ENCODE results near the gene KRT37. TPM values are rescaled to one million over a fixed set of nuclear protein-coding genes. Genes with fewer than 3 reads are reported as not detected.

The KRT37 gene
- total RNA-seq, 1 experiment from 2014 or later, result not detected

DNA sequence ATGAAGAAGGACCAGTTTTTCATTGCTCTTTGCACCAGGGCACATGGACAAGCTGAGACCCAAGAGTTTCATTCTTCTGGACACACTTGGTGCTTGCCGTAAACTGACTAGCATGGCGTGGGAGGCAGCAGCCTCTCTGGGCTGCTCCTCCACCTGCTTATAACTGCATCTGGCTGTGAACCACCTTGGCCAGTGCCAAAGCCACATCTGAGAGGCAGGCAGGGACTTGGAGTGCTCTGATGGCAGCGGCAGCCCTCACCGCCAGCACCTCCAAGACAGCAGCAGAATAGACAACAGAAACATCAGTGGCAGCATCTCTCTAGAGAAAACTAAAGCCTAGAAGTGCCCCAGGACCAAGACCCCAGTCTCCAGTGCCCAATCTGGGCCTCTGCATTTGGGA is 4.7 kb downstream of the KRT37 start:
- peaks cover 57% of the 10 kb centered on the region for H3K4me1 Mint-ChIP-seq (ENCODE audit: low read depth, unreplicated experiment)
- CTCF ChIA-PET, result no interaction called here
- no peaks in the 10 kb centered on the region for H3K9me3 Mint-ChIP-seq (ENCODE audit: low read depth, unreplicated experiment)
- no peak overlapping the region for H3K27ac Mint-ChIP-seq (ENCODE audit: unreplicated experiment)
- H3K36me3 Mint-ChIP-seq (ENCODE audit: insufficient read depth, unreplicated experiment), result peaks cover 10% of the 10 kb centered on the region
- TF ChIP-seq, protein P1, sequence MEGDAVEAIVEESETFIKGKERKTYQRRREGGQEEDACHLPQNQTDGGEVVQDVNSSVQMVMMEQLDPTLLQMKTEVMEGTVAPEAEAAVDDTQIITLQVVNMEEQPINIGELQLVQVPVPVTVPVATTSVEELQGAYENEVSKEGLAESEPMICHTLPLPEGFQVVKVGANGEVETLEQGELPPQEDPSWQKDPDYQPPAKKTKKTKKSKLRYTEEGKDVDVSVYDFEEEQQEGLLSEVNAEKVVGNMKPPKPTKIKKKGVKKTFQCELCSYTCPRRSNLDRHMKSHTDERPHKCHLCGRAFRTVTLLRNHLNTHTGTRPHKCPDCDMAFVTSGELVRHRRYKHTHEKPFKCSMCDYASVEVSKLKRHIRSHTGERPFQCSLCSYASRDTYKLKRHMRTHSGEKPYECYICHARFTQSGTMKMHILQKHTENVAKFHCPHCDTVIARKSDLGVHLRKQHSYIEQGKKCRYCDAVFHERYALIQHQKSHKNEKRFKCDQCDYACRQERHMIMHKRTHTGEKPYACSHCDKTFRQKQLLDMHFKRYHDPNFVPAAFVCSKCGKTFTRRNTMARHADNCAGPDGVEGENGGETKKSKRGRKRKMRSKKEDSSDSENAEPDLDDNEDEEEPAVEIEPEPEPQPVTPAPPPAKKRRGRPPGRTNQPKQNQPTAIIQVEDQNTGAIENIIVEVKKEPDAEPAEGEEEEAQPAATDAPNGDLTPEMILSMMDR (IDR thresholded peaks at IDR 0.05; ENCODE audit: unreplicated experiment), result no peak
- no TSS peak for BruUV-seq (replicated peaks)
- no peak for DNase-seq
- intact Hi-C loops (cut with micrococcal nuclease; ENCODE audit: unreplicated experiment), result loop anchor here (5.0 to 10.0 kb wide), 3 partner anchors 75 to 245 kb away; no protein-coding TSS in a partner anchor
- H3K27me3 Mint-ChIP-seq (ENCODE audit: unreplicated experiment), result no peaks in the 10 kb centered on the region
- H3K4me3 Mint-ChIP-seq (ENCODE audit: low read depth, unreplicated experiment), result no peak overlapping the region

DNA sequence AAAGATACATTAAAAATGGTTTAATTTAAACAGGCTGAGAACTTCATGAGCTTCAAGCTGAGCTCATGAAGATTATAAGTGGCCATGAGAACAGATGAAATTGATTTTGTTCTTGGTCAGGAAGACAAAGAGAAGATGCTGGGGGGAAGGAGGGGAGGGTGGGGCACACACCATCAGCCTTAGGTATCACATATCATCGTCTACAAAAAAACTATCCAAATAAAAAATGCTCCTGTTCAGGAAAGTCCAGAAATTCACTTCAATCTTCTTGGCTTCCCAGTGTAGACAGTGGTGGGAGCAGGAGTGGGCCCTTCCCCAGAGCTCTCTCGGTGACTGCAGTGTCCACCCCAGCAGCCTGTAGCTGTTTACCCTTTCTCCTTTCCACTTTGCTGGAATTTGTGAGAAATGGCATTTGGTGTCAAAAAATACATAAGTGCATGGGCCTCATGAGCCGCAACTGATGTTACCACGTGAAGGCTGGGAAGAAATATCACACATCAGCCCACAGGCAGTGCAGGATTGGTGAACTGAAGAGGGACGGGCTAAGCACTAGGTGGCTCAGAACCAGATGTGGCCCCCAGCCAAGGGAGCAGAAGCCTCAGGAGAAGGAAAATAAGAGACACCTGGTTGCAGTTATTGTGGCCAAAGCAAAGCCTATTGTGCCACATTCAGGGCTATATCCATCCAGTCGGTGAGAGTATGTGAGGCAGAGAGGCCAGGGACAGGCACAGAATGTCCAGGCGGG is 6.1 kb downstream of the KRT37 start:
- H3K4me3 Mint-ChIP-seq (ENCODE audit: low read depth, unreplicated experiment), result peak overlapping the region; percentile 29
- H3K9me3 Mint-ChIP-seq (ENCODE audit: low read depth, unreplicated experiment), result no peaks in the 10 kb centered on the region

DNA sequence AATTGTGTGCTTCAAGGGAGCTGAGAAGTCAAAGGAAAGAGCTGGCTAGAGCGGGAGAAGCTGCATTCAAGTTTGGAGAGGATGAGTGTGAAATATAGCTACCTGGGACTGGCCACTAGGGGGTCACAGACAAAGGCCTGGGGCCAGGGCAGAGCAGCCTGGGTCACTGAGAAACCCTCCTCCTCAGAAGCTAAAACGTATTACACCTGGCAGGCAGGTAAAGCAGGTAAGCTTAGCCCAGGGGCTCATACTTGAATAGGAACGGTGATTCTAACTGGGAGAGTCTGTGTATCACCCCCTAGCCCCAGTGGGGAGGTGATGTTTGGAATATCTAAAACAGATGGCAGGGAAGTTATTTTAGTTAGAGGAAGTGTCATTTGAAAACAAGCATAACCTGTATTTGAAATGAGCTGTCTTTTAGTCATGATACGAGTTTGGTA is 6.8 kb downstream of the KRT37 start:
- DNase-seq, result peak; percentile 72
- CTCF ChIA-PET, result interaction anchor here (0.5 to 2.4 kb wide), 28 partner anchors 10 to 1708 kb away, joined by 3 to 38 read pairs (median 4); partner anchors contain the start of gene BRCA1
- BruUV-seq (replicated peaks), result no TSS peak
- H3K36me3 Mint-ChIP-seq (ENCODE audit: insufficient read depth, unreplicated experiment), result peaks cover 10% of the 10 kb centered on the region
- H3K27ac Mint-ChIP-seq (ENCODE audit: unreplicated experiment), result peak overlapping the region; percentile 84
- peaks cover 72% of the 10 kb centered on the region for H3K4me1 Mint-ChIP-seq (ENCODE audit: low read depth, unreplicated experiment)
- intact Hi-C loops (cut with micrococcal nuclease; ENCODE audit: unreplicated experiment), result loop anchor here (5.0 to 10.0 kb wide), 3 partner anchors 77 to 247 kb away; no protein-coding TSS in a partner anchor
- TF ChIP-seq, protein P1 (IDR thresholded peaks at IDR 0.05; ENCODE audit: unreplicated experiment), result peak; percentile 91
- H3K9me3 Mint-ChIP-seq (ENCODE audit: low read depth, unreplicated experiment), result no peaks in the 10 kb centered on the region
- peak overlapping the region; percentile 29 for H3K4me3 Mint-ChIP-seq (ENCODE audit: low read depth, unreplicated experiment)
- no peaks in the 10 kb centered on the region for H3K27me3 Mint-ChIP-seq (ENCODE audit: unreplicated experiment)

More for the DNA sequence above, 6.1 kb downstream of the KRT37 start:
- no peak for DNase-seq
- CTCF ChIA-PET, result interaction anchor here (0.5 to 2.4 kb wide), 28 partner anchors 10 to 1707 kb away, joined by 3 to 38 read pairs (median 4); partner anchors contain the start of gene BRCA1
- no TSS peak for BruUV-seq (replicated peaks)
- Mint-ChIP-seq H3K27me3 (ENCODE audit: unreplicated experiment) (no peaks in the 10 kb centered on the region), H3K27ac (ENCODE audit: unreplicated experiment) (peak overlapping the region; percentile 84), H3K4me1 (ENCODE audit: low read depth, unreplicated experiment) (peaks cover 67% of the 10 kb centered on the region), H3K36me3 (ENCODE audit: insufficient read depth, unreplicated experiment) (peaks cover 10% of the 10 kb centered on the region)
- TF ChIP-seq, protein P1 (IDR thresholded peaks at IDR 0.05; ENCODE audit: unreplicated experiment), result no peak
- intact Hi-C loops (cut with micrococcal nuclease; ENCODE audit: unreplicated experiment), result loop anchor here (5.0 to 10.0 kb wide), 3 partner anchors 77 to 247 kb away; no protein-coding TSS in a partner anchor

DNA sequence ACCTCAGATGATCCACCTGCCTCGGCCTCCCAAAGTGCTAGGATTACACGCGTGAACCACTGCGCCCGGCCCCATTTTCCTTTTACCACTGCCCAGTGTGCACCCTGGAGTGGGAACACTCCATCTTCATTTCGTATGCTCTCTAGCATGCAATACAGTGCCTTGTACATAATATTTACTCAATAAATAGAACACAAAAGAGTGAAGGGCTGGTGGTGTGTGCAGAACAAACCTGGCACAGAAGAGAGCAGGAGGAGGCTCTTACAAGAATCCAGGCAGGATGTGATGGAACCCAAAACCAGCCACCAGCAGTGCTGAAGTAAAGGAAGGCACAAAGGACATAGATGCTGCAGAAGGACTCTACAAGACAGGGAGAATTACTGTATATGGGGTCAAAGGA is 7.3 kb downstream of the KRT37 start:
- H3K27ac Mint-ChIP-seq (ENCODE audit: unreplicated experiment), result peak overlapping the region; percentile 84
- H3K9me3 Mint-ChIP-seq (ENCODE audit: low read depth, unreplicated experiment), result no peaks in the 10 kb centered on the region
- H3K36me3 Mint-ChIP-seq (ENCODE audit: insufficient read depth, unreplicated experiment), result peaks cover 10% of the 10 kb centered on the region
- peaks cover 72% of the 10 kb centered on the region for H3K4me1 Mint-ChIP-seq (ENCODE audit: low read depth, unreplicated experiment)
- TF ChIP-seq, protein P1 (IDR thresholded peaks at IDR 0.05; ENCODE audit: unreplicated experiment), result no peak
- DNase-seq, result no peak
- H3K4me3 Mint-ChIP-seq (ENCODE audit: low read depth, unreplicated experiment), result peak overlapping the region; percentile 29
- no TSS peak for BruUV-seq (replicated peaks)
- intact Hi-C loops (cut with micrococcal nuclease; ENCODE audit: unreplicated experiment), result loop anchor here (5.0 to 10.0 kb wide), 3 partner anchors 78 to 248 kb away; no protein-coding TSS in a partner anchor
- CTCF ChIA-PET, result interaction anchor here (0.9 to 2.4 kb wide), 17 partner anchors 9 to 509 kb away, joined by 3 to 38 read pairs (median 6); no protein-coding TSS in a partner anchor
- no peaks in the 10 kb centered on the region for H3K27me3 Mint-ChIP-seq (ENCODE audit: unreplicated experiment)

Measured in Calu3 (cell line).